GM19328 (cell line): ENCODE data around the gene UTP14A.

Source experiments
- ATAC-seq: cut with Tn5 transposase; IDR thresholded peaks from one replicate; pipeline ENCODE4 v1.9.1; 2021; ENCODE audit warnings: mild to moderate bottlenecking, moderate library complexity; ENCODE audit not compliant: unreplicated experiment

The UTP14A gene

DNA sequence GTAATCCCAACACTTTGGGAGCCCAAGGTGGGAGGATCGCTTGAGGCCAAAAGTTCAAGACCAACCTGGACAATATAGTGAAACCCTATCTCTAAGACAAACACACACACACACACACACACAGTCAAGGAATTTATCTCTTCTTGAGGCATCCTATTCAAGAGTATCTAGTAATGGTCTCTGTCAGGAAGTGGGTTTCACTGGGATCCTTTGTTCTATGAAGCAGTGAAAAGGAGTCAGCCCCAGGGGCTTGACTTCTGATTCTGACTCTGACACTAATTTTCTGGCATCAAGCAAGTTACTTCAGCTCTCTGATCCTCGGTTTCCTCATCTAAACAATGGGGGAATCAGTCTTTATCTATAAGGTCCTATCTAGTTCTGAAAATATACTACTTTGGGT, 34.8 kb downstream of the UTP14A start:
- ATAC-seq = no peak

DNA sequence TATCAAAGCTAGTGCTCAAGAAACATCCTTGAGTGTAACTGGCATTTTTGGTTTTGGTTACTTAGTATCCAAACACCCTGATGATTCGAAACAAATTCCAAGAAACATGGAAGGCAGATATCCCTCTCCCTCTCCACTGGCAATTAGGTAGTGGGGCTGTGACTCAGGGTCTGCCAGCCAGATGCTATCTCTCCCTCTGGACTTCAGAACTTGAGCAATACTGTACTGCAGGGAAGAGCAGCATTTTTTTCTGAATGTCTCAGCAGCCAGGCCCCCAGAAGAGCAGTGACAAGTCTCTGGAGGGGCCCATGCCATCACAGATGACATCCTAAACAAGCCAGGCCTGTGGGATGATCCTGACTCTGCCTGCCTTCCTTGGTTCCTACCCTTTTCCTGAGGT, 39.2 kb downstream of the UTP14A start:
- no peak for ATAC-seq

DNA sequence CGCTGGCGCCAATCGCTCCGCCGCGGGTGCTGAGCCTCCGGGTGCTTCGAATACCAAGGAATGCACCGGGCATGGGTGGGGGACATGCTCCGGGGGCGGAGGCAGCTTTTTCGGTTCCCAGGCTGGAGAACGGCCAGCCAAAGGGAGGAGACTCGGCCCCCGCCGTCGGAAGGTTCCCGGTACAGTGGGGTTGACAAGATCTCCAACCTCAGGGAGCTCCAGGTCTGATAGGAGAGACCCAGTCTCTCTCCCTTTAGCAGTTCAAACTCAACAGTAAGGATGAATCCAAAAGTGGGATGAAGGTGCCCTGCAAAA, 47.3 kb downstream of the UTP14A start:
- no peak for ATAC-seq

DNA sequence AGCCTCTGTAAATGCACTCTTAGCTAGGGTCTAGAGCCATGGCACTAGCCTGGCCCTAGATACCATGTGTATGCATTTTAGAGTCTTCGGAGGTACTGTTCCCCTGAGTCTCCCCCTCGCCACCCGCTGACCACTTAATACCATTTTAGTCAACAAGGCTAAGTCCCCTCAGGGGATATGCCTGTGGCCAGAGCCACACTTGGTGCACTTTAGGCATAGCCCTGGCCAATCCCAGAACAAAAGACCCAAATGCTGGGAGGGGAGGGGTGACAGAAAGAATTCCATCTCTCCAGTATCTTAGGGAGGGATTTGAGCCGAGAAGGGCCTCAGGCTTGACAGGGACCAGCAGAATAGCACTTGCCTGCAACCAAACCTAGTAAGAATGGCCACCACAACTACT, 47.9 kb downstream of the UTP14A start:
- no peak for ATAC-seq

DNA sequence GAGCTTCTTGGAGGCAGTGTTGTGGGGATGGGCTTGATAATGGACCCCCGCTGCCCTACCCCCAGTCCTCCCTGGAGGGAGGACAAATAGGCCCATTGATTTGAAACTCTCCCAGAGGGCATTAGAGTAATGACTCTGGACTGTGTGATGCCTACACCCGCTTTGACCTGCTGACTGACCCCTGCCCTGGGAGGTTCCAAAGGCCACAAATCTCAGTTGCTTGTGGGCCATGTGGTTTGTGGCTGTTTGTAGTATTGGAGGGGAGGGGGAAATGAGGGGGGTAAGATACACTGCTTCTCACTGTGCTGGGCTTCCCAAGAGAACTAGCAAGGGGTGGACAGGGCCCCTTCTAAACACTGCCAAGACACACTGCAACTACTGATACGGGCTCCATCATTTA, 48.8 kb downstream of the UTP14A start:
- no peak for ATAC-seq

DNA sequence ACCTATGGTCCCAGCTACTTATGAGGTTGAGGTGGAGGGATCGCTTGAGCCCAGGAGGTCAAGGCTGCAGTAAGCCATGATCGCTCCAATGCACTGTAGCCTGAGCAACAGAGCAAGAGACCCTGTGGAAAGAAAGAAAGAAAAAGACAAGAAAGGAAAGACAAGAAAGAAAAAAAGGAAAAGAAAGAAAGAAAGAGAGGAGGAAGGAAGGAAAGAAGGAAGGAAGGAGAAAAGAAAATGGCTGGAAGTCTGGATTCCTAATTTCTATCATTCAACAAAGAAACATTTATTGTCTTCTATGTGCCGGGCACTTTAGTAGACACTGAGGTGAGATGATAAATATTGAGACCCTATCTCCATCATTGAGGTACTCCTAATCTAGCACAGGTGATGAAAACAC, 49.7 kb downstream of the UTP14A start:
- ATAC-seq = no peak

DNA sequence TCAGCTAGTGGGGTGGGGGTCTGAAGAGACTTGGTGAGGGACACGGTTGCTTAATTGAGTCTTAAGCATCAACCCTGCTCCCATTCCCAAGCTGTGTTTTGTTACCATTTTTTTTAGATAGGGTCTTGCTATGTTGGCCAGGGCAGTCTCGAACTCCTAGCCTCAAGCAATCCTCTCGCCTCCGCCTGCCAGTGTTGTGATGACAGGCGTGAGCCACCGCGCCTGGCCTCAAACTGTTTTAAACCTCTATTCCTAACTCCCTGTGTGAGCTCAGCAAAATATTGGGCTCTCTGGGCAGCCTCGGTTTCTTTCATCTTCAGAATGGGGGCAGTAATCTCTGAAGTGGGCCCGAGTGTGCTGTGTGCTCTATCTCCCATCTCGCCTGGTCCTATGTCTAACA, 50.2 kb downstream of the UTP14A start:
- no peak for ATAC-seq

DNA sequence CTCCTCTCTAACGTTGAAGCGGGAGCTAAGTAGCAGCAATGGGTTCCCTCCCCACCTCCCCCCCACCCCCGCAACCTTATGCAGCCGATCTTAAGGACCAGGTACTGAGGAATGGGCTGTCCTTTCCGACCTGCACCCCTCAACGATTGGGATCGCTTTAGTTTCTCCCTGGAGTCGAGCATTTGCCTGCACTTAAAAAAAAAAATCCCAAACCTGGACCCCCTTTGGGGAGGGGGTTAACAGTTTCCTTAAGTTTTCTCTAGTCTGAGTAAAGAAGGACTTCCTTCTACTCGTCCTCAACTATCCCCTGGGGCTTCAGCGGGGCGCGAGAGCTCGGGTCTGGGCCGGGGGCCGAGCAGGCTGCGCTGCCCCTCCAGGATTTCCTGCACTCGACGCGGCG, 50.8 kb downstream of the UTP14A start:
- no peak for ATAC-seq

DNA sequence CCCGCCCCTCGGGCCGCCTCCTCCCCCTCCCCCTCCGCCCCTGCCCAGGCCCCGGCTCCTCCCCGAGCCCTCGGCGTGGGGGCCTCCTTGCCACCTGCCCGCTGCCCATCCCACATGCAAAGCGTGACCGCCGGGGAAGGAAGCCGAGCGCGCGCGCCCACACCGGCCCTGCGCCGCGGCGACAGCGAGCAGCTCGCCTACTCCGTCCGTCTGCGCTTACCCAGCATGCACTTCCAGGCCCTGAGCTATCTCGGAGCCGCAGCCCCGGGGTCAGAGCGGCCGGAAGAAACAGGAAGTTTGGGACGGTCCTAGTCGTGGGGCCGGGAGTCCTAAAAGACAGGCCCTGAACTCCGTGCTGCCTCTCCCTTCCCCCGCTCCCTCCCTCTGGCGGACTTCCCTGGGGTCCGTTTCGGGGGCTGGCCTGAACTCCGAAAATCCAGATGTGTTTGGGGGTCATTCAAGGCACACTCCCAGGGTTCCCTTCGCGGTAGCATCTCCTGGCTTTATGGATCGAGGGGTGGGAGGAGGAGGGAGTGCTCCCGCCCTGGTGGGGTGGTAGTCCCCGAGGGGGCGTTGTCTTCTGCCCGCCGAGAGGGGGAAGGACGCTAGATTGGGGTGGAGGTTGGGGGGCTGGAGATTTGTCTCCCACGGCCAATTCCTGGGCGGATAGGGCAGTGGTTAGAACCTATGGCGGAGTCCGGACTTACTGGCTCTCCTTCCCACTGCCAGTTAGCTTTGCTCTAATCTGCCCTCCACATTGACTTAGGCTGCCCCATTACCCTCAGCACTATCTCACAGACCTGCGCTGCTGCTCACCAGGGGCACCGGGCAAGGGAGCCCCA, 51.5 kb downstream of the UTP14A start:
- ATAC-seq = peak; percentile 57

DNA sequence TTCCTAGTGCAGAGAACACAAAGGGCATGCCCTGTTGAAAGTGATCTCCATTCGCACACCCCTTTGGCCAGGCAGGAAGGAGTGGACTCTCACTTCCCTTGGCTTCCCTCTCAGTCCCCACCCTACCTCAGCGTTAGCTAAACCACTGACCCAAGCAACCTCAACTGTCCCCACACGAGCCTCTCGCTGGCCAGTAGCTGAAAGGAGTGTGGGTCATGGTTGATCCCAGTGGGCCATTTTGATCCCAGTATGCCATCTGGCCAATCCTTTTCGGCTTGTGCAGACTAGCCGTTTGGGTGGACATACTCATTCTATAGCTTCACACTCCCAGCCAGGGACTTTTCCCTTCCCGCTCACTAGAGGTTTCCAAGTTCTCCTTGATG, 52.1 kb downstream of the UTP14A start:
- no peak for ATAC-seq

DNA sequence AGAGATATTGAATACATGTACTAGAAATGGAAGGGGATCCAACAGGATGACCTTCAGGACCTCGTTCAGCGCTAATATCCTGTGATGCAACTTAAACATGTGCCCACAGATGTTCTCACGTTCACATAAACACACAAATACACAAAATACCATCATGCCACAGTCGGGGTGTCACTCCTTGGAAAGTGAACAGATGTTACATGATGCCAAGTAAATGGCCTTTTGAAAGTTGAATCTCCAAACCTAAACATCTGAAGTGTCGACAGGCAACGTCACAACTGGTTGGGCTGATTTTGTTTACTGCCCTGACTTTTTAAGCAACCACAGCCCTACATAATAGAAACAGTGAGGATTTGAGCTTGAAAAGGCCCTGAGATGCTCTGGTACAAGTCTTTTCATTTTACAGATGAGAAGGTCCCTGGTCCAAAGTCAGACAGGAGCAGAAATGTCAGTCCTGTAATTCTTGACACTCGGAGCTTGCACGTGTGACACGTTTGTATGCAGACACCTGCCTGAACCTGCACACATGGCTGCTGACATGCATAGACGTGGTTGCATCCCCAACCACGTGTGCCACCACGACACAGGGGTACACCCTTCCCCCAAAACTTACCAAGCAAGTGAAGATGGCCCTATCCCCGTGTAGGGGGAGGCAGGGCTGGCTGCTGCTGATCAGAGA, 53.0 kb downstream of the UTP14A start:
- no peak for ATAC-seq

DNA sequence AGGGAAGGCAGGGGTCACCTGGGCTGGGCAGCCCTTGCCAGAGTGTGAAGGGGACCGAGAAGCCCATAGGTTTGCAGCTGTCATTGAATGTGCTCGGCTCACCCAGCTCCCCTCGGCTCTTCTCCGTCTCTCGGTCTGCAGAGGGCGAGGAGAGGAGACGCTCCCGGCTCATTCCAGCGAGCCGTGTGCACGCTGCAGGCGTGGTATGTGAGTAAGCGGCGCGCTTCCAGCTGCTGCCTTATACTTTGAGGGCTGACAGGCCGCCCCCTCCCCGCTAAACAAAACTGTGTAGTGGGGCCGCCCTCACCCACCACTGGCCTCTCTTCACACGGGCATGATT, 53.5 kb downstream of the UTP14A start:
- no peak for ATAC-seq

DNA sequence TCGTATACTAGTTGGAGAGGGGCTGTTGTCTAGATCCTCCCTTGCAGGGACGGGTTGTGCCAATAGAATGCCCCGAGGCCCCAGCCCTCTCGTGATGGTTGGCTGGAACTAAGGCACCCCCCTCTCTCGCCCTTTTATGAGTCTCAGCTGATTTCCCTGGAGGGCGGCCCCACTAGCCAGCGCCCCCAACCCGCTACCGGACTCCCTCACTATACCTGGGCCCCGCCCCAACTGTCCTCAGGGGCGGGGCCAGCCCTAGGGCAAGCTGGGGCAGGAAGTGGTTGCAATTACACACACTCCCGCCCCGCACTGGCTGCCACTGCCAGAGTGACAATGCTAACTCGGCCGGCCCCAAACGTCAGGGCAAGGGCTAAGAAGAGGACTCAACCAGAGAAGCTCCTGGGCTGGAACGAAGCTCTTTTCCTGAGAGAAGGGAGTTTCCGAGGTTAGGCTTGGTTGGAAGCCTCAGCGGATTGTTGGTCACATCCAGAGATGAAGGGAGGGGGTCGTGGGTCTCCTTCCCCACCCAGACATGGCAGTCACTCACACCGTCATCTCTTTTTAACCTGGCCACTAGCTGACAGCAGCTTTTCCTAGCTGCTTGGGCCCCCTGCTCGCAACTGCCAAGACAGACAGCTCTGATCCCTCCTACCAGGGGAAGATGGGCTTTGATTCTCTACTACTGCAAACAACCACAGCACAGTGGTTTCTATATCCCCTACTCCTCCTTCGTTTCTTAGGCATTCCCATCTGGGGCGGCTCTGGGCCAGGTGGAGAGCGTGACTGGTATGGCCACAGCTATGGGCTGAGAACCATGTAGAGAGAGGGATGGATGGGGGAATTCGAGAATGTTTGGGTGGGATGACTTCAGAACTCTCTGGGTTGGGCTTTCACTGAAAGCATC, 55.5 kb downstream of the UTP14A start:
- peak; percentile 87 for ATAC-seq

DNA sequence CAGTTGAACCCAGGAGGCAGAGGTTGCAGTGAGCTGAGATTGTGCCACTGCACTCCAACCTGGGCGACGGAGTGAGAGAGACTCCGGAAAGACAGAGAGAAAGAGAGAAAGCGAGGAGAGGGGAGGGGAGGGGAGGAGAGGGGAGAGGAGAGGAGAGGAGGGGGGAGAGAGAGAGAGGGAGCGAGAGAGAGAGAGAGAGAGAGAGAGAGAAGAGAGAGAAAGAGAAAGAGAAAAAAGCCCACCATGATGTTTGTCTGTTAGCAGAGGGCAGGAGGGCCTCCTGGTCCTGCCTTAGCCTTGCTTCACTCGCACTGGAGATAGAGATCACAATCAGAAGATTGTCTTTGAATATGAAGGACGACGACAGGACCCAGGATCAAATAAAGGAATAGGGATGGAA, 57.8 kb downstream of the UTP14A start:
- ATAC-seq = no peak

DNA sequence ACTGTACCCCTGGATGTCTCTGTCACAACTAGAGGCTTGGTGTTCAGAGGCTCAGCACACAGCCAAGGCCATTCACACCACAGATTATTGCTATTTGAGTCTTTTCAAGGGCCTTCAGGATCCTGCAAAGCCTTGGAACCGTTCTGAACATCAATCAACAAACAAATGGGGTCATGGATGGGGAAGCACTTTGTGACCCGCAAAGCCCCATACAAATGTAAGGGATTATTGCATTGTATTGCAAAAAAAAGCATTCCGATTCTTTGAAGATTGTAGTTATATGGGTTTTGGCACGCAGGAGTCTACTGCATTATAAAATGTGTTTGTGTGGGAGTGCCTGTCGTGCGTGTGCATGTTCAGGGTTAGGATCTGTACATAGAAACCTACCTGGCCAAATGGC, 59.2 kb downstream of the UTP14A start:
- ATAC-seq = no peak

DNA sequence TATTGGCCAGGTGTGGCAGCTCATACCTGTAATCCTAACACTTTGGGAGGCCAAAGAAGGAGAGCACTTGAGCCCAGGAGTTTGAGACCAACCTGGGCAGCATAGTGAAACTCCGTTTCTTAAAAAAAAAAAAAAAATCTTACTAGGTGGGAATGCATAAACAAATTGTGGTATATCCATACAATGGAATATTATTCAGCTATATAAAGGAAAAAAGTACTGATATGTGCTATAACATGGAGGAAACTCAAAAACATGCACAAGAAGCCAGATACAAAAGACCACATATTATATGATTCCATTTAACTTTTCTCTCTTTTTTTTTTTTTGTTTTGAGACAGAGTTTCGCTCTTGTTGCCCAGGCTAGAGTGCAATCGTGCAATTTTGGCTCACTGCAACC, 63.0 kb downstream of the UTP14A start:
- no peak for ATAC-seq

DNA sequence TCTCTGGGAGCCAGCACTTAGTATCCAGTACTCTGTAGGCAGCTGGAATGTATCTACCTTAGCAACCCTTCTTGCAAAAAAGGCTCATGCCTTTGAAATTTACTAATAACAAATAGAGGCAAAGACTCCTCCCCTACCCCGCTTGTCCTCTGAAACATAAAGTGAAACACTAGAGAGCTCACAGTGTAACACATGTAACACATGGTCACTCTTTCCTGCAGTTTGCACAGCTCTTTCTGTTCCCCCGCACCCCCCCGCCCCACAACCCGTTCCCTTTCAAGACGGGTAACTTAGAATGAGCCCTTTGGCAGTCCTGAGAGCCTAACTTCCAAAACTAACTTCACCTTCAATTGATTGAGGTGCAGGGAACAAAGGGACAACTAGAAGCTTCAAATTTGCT, 70.5 kb downstream of the UTP14A start:
- no peak for ATAC-seq
